ENCODE data around the gene ADORA1.

Gene ADORA1

DNA sequence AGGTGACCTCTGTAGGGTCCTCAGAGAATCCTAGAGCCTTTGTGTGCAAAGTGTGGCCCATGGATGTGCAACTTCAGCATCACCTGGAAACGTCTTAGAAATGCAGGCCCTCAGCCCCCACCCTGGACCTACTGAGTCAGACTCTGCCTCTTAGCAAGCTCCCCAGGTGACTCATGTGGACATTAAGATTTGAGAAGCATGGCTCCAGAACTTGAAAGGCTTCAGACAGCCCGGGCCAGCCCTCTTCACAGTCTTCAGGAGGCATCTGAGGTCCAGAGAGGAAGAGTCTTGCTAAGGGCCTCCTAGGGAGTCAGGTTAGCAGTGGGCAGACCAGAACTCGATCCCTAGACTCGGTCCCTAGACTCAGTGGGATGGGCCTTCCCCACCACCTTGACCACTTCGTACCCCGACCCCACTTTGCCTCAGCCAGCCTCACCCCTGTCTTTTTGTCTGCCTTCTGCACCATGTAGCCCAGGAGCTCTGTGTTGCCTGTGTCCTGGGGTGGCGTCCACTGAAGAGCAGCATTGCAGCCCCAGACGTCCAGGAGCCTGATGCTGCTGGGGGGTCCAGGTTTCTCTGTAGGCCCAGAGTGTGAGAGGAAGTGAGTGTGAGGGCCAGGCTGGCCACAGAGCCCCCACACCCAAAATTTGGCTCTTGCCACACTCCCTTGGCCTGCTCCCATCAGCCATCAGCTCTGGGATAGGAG lies 43.3 kb downstream of the ADORA1 start (continued):
- TF ChIP-seq, protein P1, sequence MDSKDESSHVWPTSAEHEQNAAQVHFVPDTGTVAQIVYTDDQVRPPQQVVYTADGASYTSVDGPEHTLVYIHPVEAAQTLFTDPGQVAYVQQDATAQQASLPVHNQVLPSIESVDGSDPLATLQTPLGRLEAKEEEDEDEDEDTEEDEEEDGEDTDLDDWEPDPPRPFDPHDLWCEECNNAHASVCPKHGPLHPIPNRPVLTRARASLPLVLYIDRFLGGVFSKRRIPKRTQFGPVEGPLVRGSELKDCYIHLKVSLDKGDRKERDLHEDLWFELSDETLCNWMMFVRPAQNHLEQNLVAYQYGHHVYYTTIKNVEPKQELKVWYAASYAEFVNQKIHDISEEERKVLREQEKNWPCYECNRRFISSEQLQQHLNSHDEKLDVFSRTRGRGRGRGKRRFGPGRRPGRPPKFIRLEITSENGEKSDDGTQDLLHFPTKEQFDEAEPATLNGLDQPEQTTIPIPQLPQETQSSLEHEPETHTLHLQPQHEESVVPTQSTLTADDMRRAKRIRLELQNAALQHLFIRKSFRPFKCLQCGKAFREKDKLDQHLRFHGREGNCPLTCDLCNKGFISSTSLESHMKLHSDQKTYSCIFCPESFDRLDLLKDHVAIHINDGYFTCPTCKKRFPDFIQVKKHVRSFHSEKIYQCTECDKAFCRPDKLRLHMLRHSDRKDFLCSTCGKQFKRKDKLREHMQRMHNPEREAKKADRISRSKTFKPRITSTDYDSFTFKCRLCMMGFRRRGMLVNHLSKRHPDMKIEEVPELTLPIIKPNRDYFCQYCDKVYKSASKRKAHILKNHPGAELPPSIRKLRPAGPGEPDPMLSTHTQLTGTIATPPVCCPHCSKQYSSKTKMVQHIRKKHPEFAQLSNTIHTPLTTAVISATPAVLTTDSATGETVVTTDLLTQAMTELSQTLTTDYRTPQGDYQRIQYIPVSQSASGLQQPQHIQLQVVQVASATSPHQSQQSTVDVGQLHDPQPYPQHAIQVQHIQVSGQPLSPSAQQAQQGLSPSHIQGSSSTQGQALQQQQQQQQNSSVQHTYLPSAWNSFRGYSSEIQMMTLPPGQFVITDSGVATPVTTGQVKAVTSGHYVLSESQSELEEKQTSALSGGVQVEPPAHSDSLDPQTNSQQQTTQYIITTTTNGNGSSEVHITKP (tag by site-specific recombination; IDR thresholded peaks at IDR 0.05): no peak
- TF ChIP-seq ZNF335 (tag by site-specific recombination; conservative IDR thresholded peaks at IDR 0.05) (no peak), SCRT2 (tag by site-specific recombination; IDR thresholded peaks at IDR 0.05) (no peak), ZNF416 (tag by site-specific recombination; IDR thresholded peaks at IDR 0.05) (no peak), GFI1B (tag by site-specific recombination; IDR thresholded peaks at IDR 0.05) (no peak), ZNF324 (tag by site-specific recombination; IDR thresholded peaks at IDR 0.05) (no peak), KLF9 (tag by site-specific recombination; IDR thresholded peaks at IDR 0.05; ENCODE audit: low read depth) (no peak), ZNF292 (tag by site-specific recombination; IDR thresholded peaks at IDR 0.05; ENCODE audit: borderline replicate concordance, low read depth) (no peak), ZBTB6 (tag by site-specific recombination; IDR thresholded peaks at IDR 0.05) (no peak)
- TF ChIP-seq, protein P2, sequence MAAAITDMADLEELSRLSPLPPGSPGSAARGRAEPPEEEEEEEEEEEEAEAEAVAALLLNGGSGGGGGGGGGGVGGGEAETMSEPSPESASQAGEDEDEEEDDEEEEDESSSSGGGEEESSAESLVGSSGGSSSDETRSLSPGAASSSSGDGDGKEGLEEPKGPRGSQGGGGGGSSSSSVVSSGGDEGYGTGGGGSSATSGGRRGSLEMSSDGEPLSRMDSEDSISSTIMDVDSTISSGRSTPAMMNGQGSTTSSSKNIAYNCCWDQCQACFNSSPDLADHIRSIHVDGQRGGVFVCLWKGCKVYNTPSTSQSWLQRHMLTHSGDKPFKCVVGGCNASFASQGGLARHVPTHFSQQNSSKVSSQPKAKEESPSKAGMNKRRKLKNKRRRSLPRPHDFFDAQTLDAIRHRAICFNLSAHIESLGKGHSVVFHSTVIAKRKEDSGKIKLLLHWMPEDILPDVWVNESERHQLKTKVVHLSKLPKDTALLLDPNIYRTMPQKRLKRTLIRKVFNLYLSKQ (tag by site-specific recombination; IDR thresholded peaks at IDR 0.05; ENCODE audit: borderline replicate concordance): no peak

GRCh38 chr1:203171341-203172183 lies 44.0 kb downstream of the ADORA1 start:
- Histone ChIP-seq H3K9me3 (ENCODE audit: control insufficient read depth, insufficient read depth, low read depth, low read length) (no peaks in the 10 kb centered on the region), H3K27ac (ENCODE audit: extremely low read depth, low read depth, low read length) (no peak overlapping the region), H3K36me3 (ENCODE audit: control insufficient read depth in 2 of 2, insufficient read depth in 1 of 2, low read length in 2 of 2) (no peaks in the 10 kb centered on the region), H3K4me1 (ENCODE audit: control insufficient read depth, insufficient read depth, low read length) (no peaks in the 10 kb centered on the region), H3K4me3 (ENCODE audit: low read depth, low read length) (no peak overlapping the region)
- ChIA-PET POLR2A (no interaction called here), CTCF (interaction anchor here (0.5 to 7.5 kb wide), 42 partner anchors 8 to 185 kb away, joined by 3 to 113 read pairs (median 6); partner anchors contain the start of gene ADORA1)
- no peak for TF ChIP-seq TSHZ1 (tag by site-specific recombination; IDR thresholded peaks at IDR 0.05; ENCODE audit: borderline replicate concordance)

Measured in HEK293 (cell line).